HG02798 (cell line): ENCODE data around the gene TEX52.

Source experiments
- ATAC-seq: cut with Tn5 transposase; IDR thresholded peaks from one replicate; pipeline ENCODE4 v1.9.1; 2021; ENCODE audit warnings: mild to moderate bottlenecking; ENCODE audit not compliant: unreplicated experiment, poor library complexity

TEX52 gene

GRCh38 chr12:2833810-2834209 is 23.0 kb downstream of the TEX52 start:
- ATAC-seq, result no peak

GRCh38 chr12:2833327-2833726 is 23.5 kb downstream of the TEX52 start:
- ATAC-seq, result no peak

DNA sequence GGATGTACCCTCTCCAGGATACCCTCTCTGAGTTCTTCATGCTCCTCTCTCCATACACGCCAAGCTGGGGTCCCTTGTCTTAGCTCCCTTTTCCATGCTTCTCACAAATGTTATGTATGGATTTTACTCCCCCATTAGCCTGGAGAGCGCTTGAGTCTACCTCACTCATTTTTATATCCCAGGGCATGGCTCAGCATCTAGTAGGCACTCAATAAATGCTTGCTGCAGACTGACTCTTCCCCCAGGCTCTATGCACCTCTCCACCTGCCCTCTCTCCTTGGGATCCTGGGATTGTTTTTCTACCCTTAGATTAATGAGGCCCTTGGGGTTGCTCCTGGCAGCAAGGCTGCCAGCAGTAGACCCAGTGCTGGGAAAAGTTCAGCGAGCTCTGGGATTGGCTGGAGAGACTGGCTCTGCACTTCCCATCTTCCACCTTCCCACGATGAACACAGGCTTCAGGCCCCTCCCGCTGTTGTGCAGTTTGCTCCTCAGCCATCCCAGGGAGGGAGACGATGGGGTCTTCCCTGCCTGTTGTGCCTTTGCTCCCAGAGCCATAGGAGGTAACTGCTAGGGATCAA is 24.2 kb downstream of the TEX52 start:
- ATAC-seq, result no peak

- ATAC-seq, result no peak
Measured at GRCh38 chr12:2829275-2829674, 27.6 kb downstream of the TEX52 start.

DNA sequence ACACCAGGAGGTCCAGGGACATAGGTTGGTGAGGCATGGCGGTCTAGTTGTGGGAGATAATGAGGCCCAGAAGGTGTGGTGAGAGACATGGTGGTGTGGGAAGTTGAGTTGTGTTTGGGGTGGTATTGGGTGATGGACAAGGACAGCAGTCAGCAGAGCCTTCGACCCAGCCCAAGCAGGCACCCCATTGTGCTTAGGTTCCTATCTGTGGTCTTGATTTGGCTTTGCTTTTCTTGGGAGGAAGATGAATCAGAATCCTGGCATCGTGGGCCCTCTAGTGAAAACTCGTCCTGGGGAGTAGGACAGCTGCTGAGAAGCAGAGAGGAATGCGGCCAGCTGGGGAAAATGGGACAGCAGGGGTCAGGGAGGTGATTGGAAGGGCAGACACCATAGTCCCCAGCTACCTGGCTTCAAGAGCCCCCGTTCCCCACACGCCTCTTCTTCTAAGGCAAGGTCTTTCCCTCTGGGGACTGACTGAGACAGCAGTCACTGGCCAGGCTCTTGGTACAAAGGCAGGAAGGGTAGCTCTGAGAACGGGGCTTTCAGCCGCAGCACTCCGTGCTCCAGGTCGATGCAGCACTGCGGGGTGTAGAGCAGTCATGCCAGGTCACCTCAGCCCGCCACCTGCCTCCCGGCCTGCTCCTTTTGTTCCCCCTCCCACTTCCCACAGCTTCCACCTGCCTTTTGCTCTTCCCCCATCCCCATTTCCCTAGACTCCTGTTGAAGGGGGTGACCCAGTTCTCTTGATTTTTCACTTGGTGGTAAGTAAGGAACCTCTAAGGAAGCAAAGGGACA is 29.9 kb downstream of the TEX52 start:
- ATAC-seq, result no peak

- no peak for ATAC-seq
Measured at GRCh38 chr12:2826036-2826435, 30.8 kb downstream of the TEX52 start.

DNA sequence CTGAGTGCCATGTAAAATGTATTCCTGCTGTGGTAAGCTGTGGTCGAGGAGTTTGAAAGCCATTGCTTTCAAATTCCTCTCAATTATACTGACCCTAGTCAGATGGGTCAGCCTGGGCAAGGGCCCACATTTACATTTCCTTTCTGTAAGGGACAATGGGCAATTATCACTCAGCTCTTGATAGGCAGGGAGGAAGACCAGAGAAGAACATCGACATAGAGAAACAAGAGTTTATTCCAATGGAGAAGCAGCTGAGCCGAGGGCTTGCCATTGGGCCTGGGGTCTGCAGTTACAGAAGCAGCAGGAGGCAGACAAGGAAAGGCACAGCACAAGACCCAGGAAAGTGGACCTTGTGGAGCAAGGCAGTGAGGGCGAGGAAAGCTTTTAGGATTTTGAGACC is 31.7 kb downstream of the TEX52 start:
- ATAC-seq, result no peak

- ATAC-seq, result no peak
Measured at GRCh38 chr12:2824541-2824940, 32.3 kb downstream of the TEX52 start.

GRCh38 chr12:2823483-2823882 is 33.4 kb downstream of the TEX52 start:
- ATAC-seq, result no peak

- ATAC-seq, result no peak
Measured at GRCh38 chr12:2820432-2820831, 36.4 kb downstream of the TEX52 start.

DNA sequence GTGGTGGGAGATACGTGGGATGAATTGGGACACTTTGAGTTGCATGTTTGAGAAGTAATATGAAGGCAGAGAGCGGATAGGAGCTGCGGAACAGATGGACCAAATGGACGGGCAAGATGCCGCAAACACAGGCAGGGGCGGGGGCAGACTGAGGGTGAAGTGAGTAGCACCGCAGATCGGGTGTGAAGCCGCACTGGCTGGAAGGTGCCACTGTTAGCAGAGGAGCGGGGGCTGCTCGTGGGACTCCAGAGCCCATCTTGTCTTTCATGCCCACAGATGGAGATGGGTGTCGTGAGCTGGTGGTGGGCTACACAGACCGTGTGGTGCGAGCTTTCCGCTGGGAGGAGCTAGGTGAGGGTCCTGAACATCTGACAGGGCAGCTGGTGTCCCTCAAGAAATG is 37.0 kb downstream of the TEX52 start:
- ATAC-seq, result no peak

DNA sequence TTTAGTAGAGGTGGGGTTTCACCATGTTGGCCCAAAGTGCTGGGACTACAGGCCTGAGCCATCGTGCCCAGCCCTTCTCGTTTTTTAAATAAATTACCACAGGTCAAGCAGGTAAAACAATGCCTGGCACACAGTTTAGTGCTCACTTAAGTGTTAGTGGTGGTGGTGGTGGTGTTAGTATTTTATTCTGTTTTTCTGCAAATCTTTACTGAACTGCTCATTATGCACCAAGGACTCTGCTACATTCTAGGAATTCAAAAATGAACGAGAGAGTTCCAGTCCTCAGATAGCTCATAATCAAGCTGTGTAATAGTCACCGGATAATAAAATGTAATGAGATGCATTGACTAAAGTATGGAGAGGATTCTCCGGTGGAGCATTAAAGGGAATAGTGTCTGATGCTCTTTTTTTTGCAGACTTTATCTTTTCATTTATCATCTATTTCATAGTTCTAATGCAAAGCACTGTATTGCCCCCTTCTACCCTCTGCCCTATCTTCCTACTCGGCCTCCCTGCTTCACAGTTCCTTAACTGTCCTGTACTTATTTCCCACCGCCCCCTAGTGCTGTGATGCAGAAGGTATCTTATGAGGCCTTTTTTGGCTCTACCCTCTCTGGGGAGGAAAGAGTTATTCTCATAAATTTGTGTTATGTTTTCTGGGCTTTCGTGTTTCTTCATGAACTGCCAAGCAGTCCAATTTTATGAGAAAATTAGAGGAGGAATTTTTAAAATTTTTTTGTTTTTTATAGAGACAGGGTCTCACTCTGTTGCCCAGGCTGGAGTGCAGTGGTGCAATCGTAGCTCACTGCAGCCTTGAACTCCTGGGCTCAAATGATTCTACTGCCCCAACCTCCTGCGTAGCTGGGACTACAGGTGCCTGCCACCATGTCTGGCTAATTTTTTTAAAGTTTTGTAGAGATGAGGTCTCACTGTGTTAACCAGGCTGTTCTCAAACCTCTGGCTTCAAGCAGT is 43.3 kb downstream of the TEX52 start:
- peak; percentile 28 for ATAC-seq

DNA sequence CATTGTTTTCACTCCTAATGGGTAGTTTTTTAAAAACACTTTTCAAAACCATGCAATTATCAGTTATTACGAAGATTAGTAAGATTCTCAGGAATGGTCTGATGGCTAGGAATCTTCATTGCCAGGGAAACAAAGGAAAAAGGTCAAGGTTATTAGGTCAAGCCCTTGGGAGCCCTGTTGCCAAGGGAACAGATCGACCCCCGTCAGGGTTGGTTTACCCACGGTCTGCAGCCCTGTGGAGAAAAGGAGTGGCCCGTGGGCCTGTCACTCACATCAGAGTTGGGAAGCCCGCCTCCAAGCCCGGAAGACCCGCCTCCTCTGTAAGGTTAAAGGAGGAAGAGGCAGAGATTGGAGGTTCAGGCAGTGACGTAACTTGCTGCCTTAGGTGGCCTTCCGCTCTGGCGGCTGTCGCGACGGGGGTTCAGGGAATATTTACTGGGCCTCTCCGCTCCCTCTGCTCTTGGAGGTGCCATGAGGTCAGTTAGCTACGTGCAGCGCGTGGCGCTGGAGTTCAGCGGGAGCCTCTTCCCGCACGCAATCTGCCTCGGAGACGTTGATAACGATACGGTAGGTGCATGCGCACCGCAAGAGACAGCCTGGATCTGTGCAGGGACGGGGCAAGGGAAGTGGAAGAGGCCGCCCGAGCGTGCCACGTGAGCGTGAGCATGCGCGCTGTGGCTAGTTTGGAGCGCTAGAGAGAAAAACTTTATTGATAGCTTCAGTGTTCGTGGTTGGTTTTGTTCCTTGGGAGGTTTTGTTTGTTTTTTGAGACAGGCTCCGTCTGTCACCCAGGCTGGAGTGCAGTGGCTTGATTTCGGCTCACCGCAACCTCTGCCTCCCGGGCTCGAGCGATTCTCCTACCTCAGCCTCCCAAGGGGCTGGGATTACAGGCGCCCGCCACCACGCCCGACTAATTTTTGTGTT is 44.3 kb downstream of the TEX52 start, which contains the start of gene ITFG2:
ITFG2 (plus strand) TSS at position 379 of the 924 bp plus-strand sequence; CDS start at position 472, 93 bp downstream.
- peak; percentile 97 for ATAC-seq

DNA sequence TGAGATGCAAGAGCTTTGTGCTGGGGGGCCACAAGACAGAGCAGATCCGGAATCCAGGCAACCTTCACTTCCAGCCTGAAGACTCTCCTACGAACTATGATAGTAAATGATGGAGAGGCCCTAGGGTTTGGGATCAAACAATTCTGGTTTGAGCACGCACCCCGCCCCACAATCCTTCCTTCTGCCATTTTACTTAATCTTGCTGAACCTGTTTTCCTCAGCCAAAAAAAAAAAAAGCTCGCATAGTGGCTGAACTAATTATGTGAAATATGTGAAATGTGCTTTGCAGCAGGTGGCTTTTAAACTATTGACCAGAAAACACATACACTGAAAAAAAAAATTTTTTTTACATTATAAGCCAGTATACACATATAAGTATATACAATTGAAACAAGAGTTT is 45.0 kb downstream of the TEX52 start:
- no peak for ATAC-seq

DNA sequence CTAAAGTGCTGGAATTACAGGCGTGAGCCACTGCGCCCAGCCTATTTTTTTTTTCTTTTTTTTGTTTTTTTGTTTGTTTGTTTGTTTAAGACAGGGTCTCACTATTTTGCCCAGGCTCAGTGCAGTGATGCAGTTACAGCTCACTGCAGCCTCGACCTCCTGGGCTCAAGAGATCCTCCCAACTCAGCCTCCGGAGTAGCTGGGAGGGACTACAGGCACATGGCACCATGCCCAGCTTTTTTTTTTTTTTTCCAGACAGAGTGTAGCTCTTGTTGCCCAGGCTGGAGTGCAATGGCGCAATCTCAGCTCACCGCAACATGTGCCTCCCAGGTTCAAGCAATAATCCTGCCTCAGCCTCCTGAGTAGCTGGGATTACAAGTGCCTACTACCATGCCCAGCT is 50.1 kb downstream of the TEX52 start:
- no peak for ATAC-seq

DNA sequence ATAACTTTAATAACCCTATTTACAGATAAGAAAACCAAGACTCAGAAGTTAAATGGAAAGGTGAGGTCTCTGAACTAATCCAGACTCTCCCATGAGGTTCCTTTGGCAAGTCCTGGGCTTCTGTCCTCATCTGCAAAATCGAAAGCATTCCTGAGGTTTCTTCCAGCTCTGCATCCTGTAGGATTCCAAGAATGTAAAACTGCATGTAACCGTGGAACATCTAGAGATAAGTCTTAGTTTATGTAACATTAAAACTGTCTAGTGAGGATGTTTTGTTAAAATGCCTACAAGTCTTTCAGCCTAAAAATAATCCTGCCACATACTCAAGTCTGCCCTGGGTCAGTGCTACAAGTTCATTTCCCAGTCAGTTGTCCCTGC is 51.7 kb downstream of the TEX52 start:
- no peak for ATAC-seq

GRCh38 chr12:2804393-2805142 is 52.3 kb downstream of the TEX52 start:
- ATAC-seq, result no peak

DNA sequence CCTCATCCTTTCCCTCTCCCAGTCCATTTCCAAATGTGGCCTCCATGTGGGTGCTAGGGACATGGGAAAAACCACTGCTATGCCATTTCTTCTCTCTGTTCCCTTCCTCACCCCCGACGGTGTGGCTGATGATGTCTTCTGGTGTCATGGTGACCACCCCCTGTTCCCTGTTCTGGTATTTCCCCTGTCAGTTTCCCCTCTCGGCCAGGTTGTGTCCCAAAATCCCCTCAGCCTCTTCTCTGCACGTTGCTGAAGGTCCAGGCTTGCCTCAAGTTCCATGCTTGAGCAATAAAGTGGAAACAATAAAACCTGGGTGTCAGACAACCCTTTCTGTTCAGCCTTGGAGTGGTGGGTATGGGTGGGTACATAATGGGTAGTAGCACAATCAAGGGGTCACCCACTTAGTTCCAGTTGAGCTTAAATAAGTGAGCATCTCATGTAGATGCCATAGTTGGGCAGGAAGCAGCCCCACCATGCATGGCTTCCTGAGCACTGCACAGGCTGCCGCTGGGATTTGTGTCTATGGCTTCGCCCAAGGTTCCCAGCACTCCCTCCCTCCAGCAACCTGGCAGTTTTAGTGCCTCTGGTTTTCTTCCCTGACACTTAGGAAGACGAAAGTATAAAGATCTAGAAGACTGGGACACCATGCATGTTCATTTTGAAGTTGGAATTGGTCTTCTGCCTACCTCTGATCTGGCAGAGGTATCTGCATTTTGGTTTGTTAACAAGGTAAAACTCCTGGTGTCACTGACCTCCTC is 53.0 kb downstream of the TEX52 start:
- no peak for ATAC-seq
